Measurements from ENCODE around the gene GUCY1A2.

GRCh38 chr11:106815209-106815608 is 203.1 kb downstream of the GUCY1A2 start:
- TF ChIP-seq, protein P1, sequence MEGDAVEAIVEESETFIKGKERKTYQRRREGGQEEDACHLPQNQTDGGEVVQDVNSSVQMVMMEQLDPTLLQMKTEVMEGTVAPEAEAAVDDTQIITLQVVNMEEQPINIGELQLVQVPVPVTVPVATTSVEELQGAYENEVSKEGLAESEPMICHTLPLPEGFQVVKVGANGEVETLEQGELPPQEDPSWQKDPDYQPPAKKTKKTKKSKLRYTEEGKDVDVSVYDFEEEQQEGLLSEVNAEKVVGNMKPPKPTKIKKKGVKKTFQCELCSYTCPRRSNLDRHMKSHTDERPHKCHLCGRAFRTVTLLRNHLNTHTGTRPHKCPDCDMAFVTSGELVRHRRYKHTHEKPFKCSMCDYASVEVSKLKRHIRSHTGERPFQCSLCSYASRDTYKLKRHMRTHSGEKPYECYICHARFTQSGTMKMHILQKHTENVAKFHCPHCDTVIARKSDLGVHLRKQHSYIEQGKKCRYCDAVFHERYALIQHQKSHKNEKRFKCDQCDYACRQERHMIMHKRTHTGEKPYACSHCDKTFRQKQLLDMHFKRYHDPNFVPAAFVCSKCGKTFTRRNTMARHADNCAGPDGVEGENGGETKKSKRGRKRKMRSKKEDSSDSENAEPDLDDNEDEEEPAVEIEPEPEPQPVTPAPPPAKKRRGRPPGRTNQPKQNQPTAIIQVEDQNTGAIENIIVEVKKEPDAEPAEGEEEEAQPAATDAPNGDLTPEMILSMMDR (IDR thresholded peaks at IDR 0.05 in 4 of 5, conservative IDR thresholded peaks at IDR 0.05 in 1 of 5), result no peak
- no peak for TF ChIP-seq POLR2A (IDR thresholded peaks at IDR 0.05)
